K562 (cell line): ENCODE results near the gene ERVW-1. TPM values are rescaled to one million over a fixed set of nuclear protein-coding genes. Genes with fewer than 3 reads are reported as not detected.

Experiments
- C11orf30 ChIP-seq: fragments of 450-650 bp; IDR thresholded peaks from 2 replicates; pipeline ENCODE4 v1.6.1; 2016; ENCODE audit warnings: low read depth, mild to moderate bottlenecking
- JUNB ChIP-seq: fragments of 450-650 bp; formaldehyde crosslinking; conservative IDR thresholded peaks from 2 replicates; pipeline ENCODE4 v1.4.0; 2020; ENCODE audit warnings: mild to moderate bottlenecking
- MCM3 ChIP-seq: fragments of 450-650 bp; IDR thresholded peaks from 2 replicates; pipeline ENCODE4 v1.6.1; 2016
- MCM7 ChIP-seq, 2 experiments: fragments of 450-650 bp; IDR thresholded peaks; 2 replicates each; pipeline ENCODE4 v1.6.1; 2016 to 2018
- POLR2AphosphoS2 ChIP-seq: IDR thresholded peaks from 2 replicates; pipeline ENCODE4 v1.6.1; 2012; ENCODE audit warnings: low read length, improper control_type of control experiment
- UBTF ChIP-seq, 2 experiments: IDR thresholded peaks; 2 replicates each; pipeline ENCODE4 v1.6.1; 2012; ENCODE audit warnings: improper control_type of control experiment in 2 of 2, low read depth in 2 of 2, low read length in 2 of 2, borderline replicate concordance in 1 of 2
- ZBTB12 ChIP-seq: fragments of 250-450 bp; sonication (Bioruptor Pico); IDR thresholded peaks from 2 replicates; pipeline ENCODE4 v1.4.0; 2020
- ZBTB33 ChIP-seq: sonication (generic); formaldehyde crosslinking; IDR thresholded peaks from 2 replicates; pipeline ENCODE4 v1.8.1; 2023; ENCODE audit warnings: mild to moderate bottlenecking, missing genetic modification reagents
- ZNF280B ChIP-seq: fragments of 250-450 bp; sonication (Bioruptor Pico); IDR thresholded peaks from 2 replicates; pipeline ENCODE4 v1.5.1; 2021; ENCODE audit warnings: mild to moderate bottlenecking
- ZNF583 ChIP-seq: fragments of 250-450 bp; sonication (Bioruptor Pico); IDR thresholded peaks from 2 replicates; pipeline ENCODE4 v1.4.0; 2020
- polyA plus RNA-seq, 8 experiments: library from polyadenylated mRNA; depleted of rRNA in 4 of 8; stranded (reverse) in 5 of 8; unstranded in 3 of 8; fragments of >200 nt; fragmentation: Nextera tagmentation in 2 of 8; fragmentation: Illumina TruSeq in 1 of 8; extraction: Ambion mirVana in 2 of 8; extraction: Trizol in 1 of 8; gene quantifications; 2 replicates each; pipeline versions ENCODE4 v1.2.1 to v1.2.3, GENCODE V29; 2011 to 2014; ENCODE audit warnings: inconsistent platforms in 1 of 8, missing spikeins in 1 of 8
- total RNA-seq, 7 experiments: library from RNA; depleted of rRNA in 6 of 7; stranded (reverse); fragments of >200 nt in 6 of 7; fragmentation: Illumina TruSeq in 2 of 7; extraction: Trizol in 2 of 7; gene quantifications; 2 replicates each; pipeline versions ENCODE4 v1.2.1 to v1.2.3, GENCODE V29; 2011 to 2021; ENCODE audit warnings: low replicate concordance in 1 of 7

The ERVW-1 gene
- total and polyA plus RNA-seq, 9 of the 15 experiments (the other 6 are each of a cell fraction or from before 2014, with no cell fraction given): not detected

GRCh38 chr7:92513167-92513902 is 35.6 kb upstream of the ERVW-1 start (continued):
- TF ChIP-seq ZBTB12 (CRISPR knock-in tag) (no peak), MCM7 (IDR thresholded peaks at IDR 0.05) (no peak), C11orf30 (peak; percentile 52), ZNF280B (CRISPR knock-in tag) (no peak), MCM3 (no peak), POLR2AphosphoS2 (no peak), JUNB (CRISPR knock-in tag) (no peak), ZNF583 (no peak), UBTF (IDR thresholded peaks at IDR 0.05; ENCODE audit: borderline replicate concordance in 1 of 2, low read depth in 2 of 2, low read length in 2 of 2) (no peak), ZBTB33 (CRISPR knock-in tag) (no peak)
- TF ChIP-seq, all 486 proteins: peak for 6
